Uterus (tissue), 4 donors: ENCODE measurements around the gene ZNF22. TPM values are rescaled to one million over a fixed set of nuclear protein-coding genes. Genes with fewer than 3 reads are reported as not detected.
A peak's percentile ranks its signal among the peaks of the same experiment; 100 is the strongest.

ENCODE experiments used
- DNase-seq, 2 donors: peaks; one replicate each; pipeline ENCODE4 v3.0.0-alpha.2; 2019 to 2020
- H3K27ac ChIP-seq, 2 donors: fragments of 200-600 bp; sonication (generic); 1 replicate in 1 of 2; 2 replicates in 1 of 2; pipeline ENCODE4 v1.5.1; 2016 to 2018
- H3K27me3 ChIP-seq, 2 donors: fragments of 200-600 bp; sonication (generic); one replicate each; pipeline ENCODE4 v1.5.1; 2018 to 2019; ENCODE audit warnings: control low read depth in 1 of 2
- H3K36me3 ChIP-seq, 2 donors: fragments of 200-600 bp; sonication (generic); one replicate each; pipeline ENCODE4 v1.5.1; 2019; ENCODE audit warnings: control low read depth in 1 of 2
- H3K4me1 ChIP-seq, 2 donors: fragments of 200-600 bp; sonication (generic); one replicate each; pipeline ENCODE4 v1.5.1; 2018 to 2019; ENCODE audit warnings: control low read depth in 1 of 2
- H3K4me3 ChIP-seq, 2 donors: fragments of 200-600 bp; sonication (generic); 1 replicate in 1 of 2; 2 replicates in 1 of 2; pipeline ENCODE4 v1.5.1; 2018 to 2019; ENCODE audit warnings: mild to moderate bottlenecking in 1 of 2
- H3K9me3 ChIP-seq, 2 donors: fragments of 200-600 bp; sonication (generic); one replicate each; pipeline ENCODE4 v1.5.1; 2019; ENCODE audit warnings: control low read depth in 1 of 2
- CTCF ChIP-seq, 4 experiments: fragments of 200-600 bp in 2 of 4; fragments of 450-650 bp in 2 of 4; sonication (generic) in 2 of 4; IDR thresholded peaks; one replicate each; pipeline ENCODE4 v1.5.1; 2016 to 2019; ENCODE audit warnings: antibody characterized with exemption in 4 of 4, mild to moderate bottlenecking in 2 of 4, moderate library complexity in 1 of 4
- POLR2A ChIP-seq, 2 donors: fragments of 450-650 bp; IDR thresholded peaks; one replicate each; pipeline ENCODE4 v1.6.1; 2016; ENCODE audit warnings: antibody characterized with exemption in 2 of 2, mild to moderate bottlenecking in 1 of 2, moderate library complexity in 1 of 2
- intact Hi-C: fragments of 100-400 bp; cut with DNase I; formaldehyde crosslinking; loops from one replicate; pipeline ENCODE4 v1.15.1; 2023; ENCODE audit warnings: low total_unique reads
- total RNA-seq, 4 donors: library from RNA; depleted of rRNA in 3 of 4; stranded (reverse); fragments of >200 nt in 3 of 4; gene quantifications; one replicate each; pipeline versions ENCODE4 v1.1.0 to v1.2.4, GENCODE V29; 2014 to 2023
- donor health status: DM: yes; HTN: yes; CAD: no.

Gene ZNF22
- total RNA-seq, 4 donors from 2014 or later: 20.7 to 78.1 (median 34.6) TPM

DNA sequence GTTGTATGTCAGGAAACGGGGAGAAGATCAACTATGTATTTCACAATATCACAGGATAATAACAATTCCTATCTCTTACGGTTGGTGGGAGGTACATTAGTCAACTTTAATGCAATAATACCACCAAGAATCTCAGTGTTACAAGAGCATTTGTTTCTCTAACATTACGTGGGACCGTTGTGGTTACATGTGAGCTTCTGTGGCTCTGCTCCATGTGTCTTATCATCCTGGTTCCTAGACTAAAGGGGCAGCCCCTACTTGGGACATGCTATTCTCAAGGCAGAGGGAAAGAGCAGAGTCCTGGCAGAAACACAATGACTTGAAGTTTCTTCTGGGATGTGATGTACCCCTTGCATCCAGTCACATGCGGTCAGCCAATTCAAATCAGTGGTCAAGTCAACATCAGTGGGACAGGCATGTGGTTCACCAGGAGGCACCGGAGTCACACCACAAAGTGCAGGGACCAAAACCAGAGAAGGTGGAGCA is 2.5 kb upstream of the ZNF22 start:
- H3K36me3 ChIP-seq: no peaks in the 10 kb centered on the region
- H3K27me3 ChIP-seq: no peaks in the 10 kb centered on the region
- peak in 1 of 2 donors; percentile 78 for DNase-seq
- intact Hi-C loops: no loop called here
- no peaks in the 10 kb centered on the region for H3K9me3 ChIP-seq
- peaks cover 14 to 16% of the 10 kb centered on the region in 2 donors for H3K4me1 ChIP-seq
- peak overlapping the region; percentile 92 to 94 for H3K27ac ChIP-seq
- TF ChIP-seq POLR2A (IDR thresholded peaks at IDR 0.05): no peak
- no peak for TF ChIP-seq CTCF (IDR thresholded peaks at IDR 0.05)
- no peak overlapping the region for H3K4me3 ChIP-seq

DNA sequence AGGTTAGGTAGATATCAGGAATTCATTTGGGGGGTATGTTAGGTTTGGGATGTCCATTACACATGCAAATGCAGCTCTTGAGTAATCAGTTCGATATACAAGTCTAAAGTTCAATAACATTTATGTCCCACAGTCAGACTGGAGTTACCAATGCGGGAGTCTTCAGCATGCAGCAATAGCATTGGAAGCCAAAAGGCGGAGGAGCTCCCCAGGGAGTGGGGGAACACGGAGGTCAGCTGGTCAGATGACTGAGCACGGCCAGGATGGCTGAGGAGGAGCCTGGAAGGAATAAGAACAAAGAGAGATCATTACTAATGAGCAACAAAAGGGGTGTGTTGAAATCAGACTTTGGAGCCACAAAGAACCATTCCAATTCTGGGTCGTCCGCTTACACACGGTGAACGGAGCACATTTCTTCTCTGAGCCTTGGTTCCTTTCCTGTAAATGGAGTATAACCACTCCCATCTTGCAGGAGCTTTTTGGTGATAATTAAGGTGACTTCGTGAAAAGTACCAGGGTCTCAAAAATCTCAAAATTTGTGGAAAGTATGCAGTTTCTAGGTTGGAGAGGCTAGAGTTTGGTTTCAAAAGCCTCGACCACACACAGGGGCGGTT is 478 bp upstream of the ZNF22 start:
- H3K4me3 ChIP-seq: peak overlapping the region; percentile 54 to 56
- H3K27ac ChIP-seq: peak overlapping the region; percentile 92 to 94
- peak; percentile 86 to 91 for DNase-seq
- no peaks in the 10 kb centered on the region for H3K36me3 ChIP-seq
- H3K4me1 ChIP-seq: peaks cover 7 to 16% of the 10 kb centered on the region in 2 donors
- H3K27me3 ChIP-seq: no peaks in the 10 kb centered on the region
- TF ChIP-seq POLR2A (IDR thresholded peaks at IDR 0.05) (no peak), CTCF (IDR thresholded peaks at IDR 0.05) (no peak)
- no peaks in the 10 kb centered on the region for H3K9me3 ChIP-seq
- intact Hi-C loops: no loop called here

GRCh38 chr10:45001381-45002148 is 842 bp downstream of the ZNF22 start:
- peak; percentile 49 to 63 for DNase-seq
- peak overlapping the region; percentile 92 to 94 for H3K27ac ChIP-seq
- TF ChIP-seq CTCF (IDR thresholded peaks at IDR 0.05) (peak in 2 of 4 experiments; percentile 9 to 31), POLR2A (IDR thresholded peaks at IDR 0.05) (peak; percentile 7 to 8)
- H3K4me1 ChIP-seq: peaks cover 4 to 16% of the 10 kb centered on the region in 2 donors
- no peaks in the 10 kb centered on the region for H3K27me3 ChIP-seq
- H3K9me3 ChIP-seq: no peaks in the 10 kb centered on the region
- H3K4me3 ChIP-seq: peak overlapping the region; percentile 54 to 56
- intact Hi-C loops: no loop called here
- no peaks in the 10 kb centered on the region for H3K36me3 ChIP-seq

- Histone ChIP-seq H3K4me1 (peaks cover 4 to 6% of the 10 kb centered on the region in 2 donors), H3K4me3 (no peak overlapping the region), H3K9me3 (no peaks in the 10 kb centered on the region), H3K27me3 (no peaks in the 10 kb centered on the region), H3K36me3 (no peaks in the 10 kb centered on the region), H3K27ac (no peak overlapping the region)
- TF ChIP-seq POLR2A (IDR thresholded peaks at IDR 0.05) (no peak), CTCF (IDR thresholded peaks at IDR 0.05) (no peak)
- no peak for DNase-seq
- intact Hi-C loops: no loop called here
Measured at GRCh38 chr10:45003432-45004000, 2.8 kb downstream of the ZNF22 start.

- Histone ChIP-seq H3K9me3 (no peaks in the 10 kb centered on the region), H3K27me3 (no peaks in the 10 kb centered on the region), H3K4me1 (peaks cover 4% of the 10 kb centered on the region in 2 donors), H3K36me3 (no peaks in the 10 kb centered on the region), H3K4me3 (no peak overlapping the region), H3K27ac (no peak overlapping the region)
- no peak for TF ChIP-seq POLR2A (IDR thresholded peaks at IDR 0.05)
- no peak for TF ChIP-seq CTCF (IDR thresholded peaks at IDR 0.05)
- DNase-seq: no peak
- intact Hi-C loops: no loop called here
Measured at GRCh38 chr10:45004661-45005060, 3.9 kb downstream of the ZNF22 start.
